GM20431 (cell line): ENCODE results near the gene GALNT2.

Source experiments
- in situ Hi-C: fragments of 300-500 bp; cut with MseI, MboI; formaldehyde crosslinking; loops from one replicate; pipeline ENCODE4 v1.15.0; 2020; ENCODE audit warnings: low sequenced_read_pairs; ENCODE audit not compliant: unreplicated experiment

The GALNT2 gene

GRCh38 chr1:230070321-230071208, 3.5 kb downstream of the GALNT2 start:
- in situ Hi-C loops: no loop called here

- in situ Hi-C loops: no loop called here
Measured at GRCh38 chr1:230071316-230071715, 4.3 kb downstream of the GALNT2 start.

GRCh38 chr1:230072296-230072695, 5.3 kb downstream of the GALNT2 start:
- in situ Hi-C loops: no loop called here

- in situ Hi-C loops: no loop called here
Measured at GRCh38 chr1:230072866-230073265, 5.8 kb downstream of the GALNT2 start.

GRCh38 chr1:230073371-230074035, 6.5 kb downstream of the GALNT2 start:
- in situ Hi-C loops: no loop called here

GRCh38 chr1:230074270-230074669, 7.2 kb downstream of the GALNT2 start:
- in situ Hi-C loops: no loop called here

- in situ Hi-C loops: no loop called here
Measured at GRCh38 chr1:230074762-230075161, 7.7 kb downstream of the GALNT2 start.

GRCh38 chr1:230076121-230076520, 9.1 kb downstream of the GALNT2 start:
- in situ Hi-C loops: no loop called here

GRCh38 chr1:230077011-230077410, 10.0 kb downstream of the GALNT2 start:
- in situ Hi-C loops: no loop called here

- in situ Hi-C loops: no loop called here
Measured at GRCh38 chr1:230077436-230078213, 10.6 kb downstream of the GALNT2 start.

GRCh38 chr1:230079199-230080024, 12.4 kb downstream of the GALNT2 start:
- in situ Hi-C loops: no loop called here

- in situ Hi-C loops: no loop called here
Measured at GRCh38 chr1:230080822-230081221, 13.8 kb downstream of the GALNT2 start.

GRCh38 chr1:230081751-230082150, 14.7 kb downstream of the GALNT2 start:
- in situ Hi-C loops: no loop called here

GRCh38 chr1:230082211-230082610, 15.2 kb downstream of the GALNT2 start:
- in situ Hi-C loops: no loop called here

GRCh38 chr1:230083053-230083452, 16.0 kb downstream of the GALNT2 start:
- in situ Hi-C loops: no loop called here

GRCh38 chr1:230083746-230084407, 16.8 kb downstream of the GALNT2 start:
- in situ Hi-C loops: no loop called here

GRCh38 chr1:230084408-230085177, 17.6 kb downstream of the GALNT2 start:
- in situ Hi-C loops: no loop called here

- in situ Hi-C loops: no loop called here
Measured at GRCh38 chr1:230085178-230085515, 18.1 kb downstream of the GALNT2 start.

- in situ Hi-C loops: no loop called here
Measured at GRCh38 chr1:230086151-230086550, 19.1 kb downstream of the GALNT2 start.
